HepG2 (cell line): Measurements from ENCODE around the gene FRMD4A. TPM values are rescaled to one million over a fixed set of nuclear protein-coding genes. Genes with fewer than 3 reads are reported as not detected.
A peak's percentile ranks its signal among the peaks of the same experiment; 100 is the strongest.

Source experiments
- ATAC-seq: fragments of 200-7000 bp; cut with Tn5 transposase; 3 replicates; pipeline ENCODE4 v1.9.1; 2020; ENCODE audit warnings: mild to moderate bottlenecking, moderate library complexity
- BruUV-seq: library from RNA; stranded (reverse); fragments of 400-500 nt; replicated peaks from 2 replicates; lab custom pipeline; 2021; lab: Mats Ljungman, UMichigan
- CTCF ChIA-PET: fragments of 300-600 bp; formaldehyde crosslinking; extraction: SDS; loops from one replicate; lab custom pipeline; 2021; ENCODE audit warnings: low total read pairs, inconsistent platforms, low intra/inter-chr PET ratio; lab: Yijun Ruan, JAX
- POLR2A ChIA-PET: fragments of 350-600 bp; sonication (Branson Sonifier 250); formaldehyde crosslinking; loops from one replicate; lab custom pipeline; 2020; ENCODE audit warnings: antibody characterized with exemption, inconsistent platforms; lab: Yijun Ruan, JAX
- DNase-seq: peaks from one replicate; pipeline ENCODE4 v3.0.0-alpha.2; 2015; ENCODE audit warnings: low spot score
- FAIRE-seq: peaks from 3 replicates; lab custom pipeline; 2011; peaks lifted over from hg19 to GRCh38; lab: Jason Lieb, UNC
- H2AFZ ChIP-seq: one replicate; pipeline ENCODE4 v1.6.1; 2011; ENCODE audit warnings: low read length, inconsistent platforms
- H3K27ac ChIP-seq: fragments of 300-600 bp; 3 replicates; pipeline ENCODE4 v1.8.0; 2011; ENCODE audit warnings: mixed run types, mild to moderate bottlenecking, mixed read lengths, low read length, inconsistent platforms; ENCODE audit not compliant: insufficient read depth; ENCODE audit errors: extremely low read length
- H3K27me3 ChIP-seq, 2 experiments: fragments of 200-600 bp in 1 of 2; 2 replicates in 1 of 2; 3 replicates in 1 of 2; pipeline versions ENCODE4 v1.6.0 to v1.8.0; 2011; ENCODE audit warnings: low read length in 2 of 2, mild to moderate bottlenecking in 2 of 2, moderate library complexity in 2 of 2, inconsistent platforms in 1 of 2; ENCODE audit not compliant: insufficient read depth in 2 of 2, control insufficient read depth in 1 of 2
- H3K36me3 ChIP-seq, 2 experiments: fragments of 200-600 bp in 1 of 2; replicated peaks in 1 of 2; 2 replicates in 1 of 2; 3 replicates in 1 of 2; pipeline versions ENCODE4 v1.5.1 to v1.8.0; 2011; ENCODE audit warnings: low read length in 2 of 2, inconsistent platforms in 1 of 2; ENCODE audit not compliant: insufficient read depth in 2 of 2, control insufficient read depth in 1 of 2
- H3K4me1 ChIP-seq: 2 replicates; pipeline ENCODE4 v1.5.1; 2012; ENCODE audit warnings: low read length, inconsistent platforms; ENCODE audit not compliant: insufficient read depth
- H3K4me2 ChIP-seq: 2 replicates; pipeline ENCODE4 v1.6.0; 2011; ENCODE audit warnings: low read depth, low read length, inconsistent platforms
- H3K4me3 ChIP-seq, 3 experiments: fragments of 200-600 bp in 1 of 3; sonication (generic), shearing (Covaris generic) in 1 of 3; replicated peaks in 1 of 3; 2 replicates each; pipeline ENCODE4 v1.5.1; 2011 to 2016; ENCODE audit warnings: low read length in 3 of 3, inconsistent platforms in 2 of 3, low read depth in 2 of 3, mild to moderate bottlenecking in 2 of 3, control low read depth in 1 of 3, mixed read lengths in 1 of 3; ENCODE audit not compliant: insufficient read depth in 1 of 3
- H3K79me2 ChIP-seq: one replicate; pipeline ENCODE4 v1.6.1; 2011; ENCODE audit warnings: low read length, inconsistent platforms; ENCODE audit not compliant: insufficient read depth
- H3K9ac ChIP-seq: 2 replicates; pipeline ENCODE4 v1.6.0; 2011; ENCODE audit warnings: mild to moderate bottlenecking, low read depth, low read length, inconsistent platforms; ENCODE audit not compliant: insufficient read depth
- H3K9me3 ChIP-seq: 2 replicates; pipeline ENCODE4 v1.5.1; 2012; ENCODE audit warnings: mild to moderate bottlenecking, low read length
- H4K20me1 ChIP-seq: 2 replicates; pipeline ENCODE4 v1.6.0; 2011; ENCODE audit warnings: inconsistent platforms, mild to moderate bottlenecking, low read length, moderate library complexity; ENCODE audit not compliant: insufficient read depth
- ARNT2 ChIP-seq: sonication (generic); formaldehyde crosslinking; IDR thresholded peaks from 2 replicates; pipeline ENCODE4 v1.8.0; 2022; ENCODE audit warnings: mild to moderate bottlenecking, low read depth, missing genetic modification reagents, moderate library complexity
- JUND ChIP-seq: sonication (generic); formaldehyde crosslinking; IDR thresholded peaks from 2 replicates; pipeline ENCODE4 v1.8.0; 2022; ENCODE audit warnings: mild to moderate bottlenecking, missing genetic modification reagents
- NR2F1 ChIP-seq, 2 experiments: fragments of 450-650 bp in 1 of 2; formaldehyde crosslinking in 1 of 2; IDR thresholded peaks; 2 replicates each; pipeline versions ENCODE4 v1.5.0 to v1.6.1; 2016 to 2020; ENCODE audit warnings: mild to moderate bottlenecking in 1 of 2, missing compliant biosample characterization in 1 of 2, missing genetic modification reagents in 1 of 2, moderate library complexity in 1 of 2
- RAD21 ChIP-seq: fragments of 450-650 bp; formaldehyde crosslinking; IDR thresholded peaks from 2 replicates; pipeline ENCODE4 v1.5.0; 2020; ENCODE audit warnings: mild to moderate bottlenecking
- SOX5 ChIP-seq: IDR thresholded peaks from 2 replicates; pipeline ENCODE4 v1.6.1; 2016; ENCODE audit warnings: borderline replicate concordance
- SOX6 ChIP-seq, 2 experiments: fragments of 450-650 bp in 1 of 2; sonication (generic) in 1 of 2; formaldehyde crosslinking in 1 of 2; IDR thresholded peaks; 2 replicates each; pipeline versions ENCODE4 v1.4.0 to v1.6.1; 2017 to 2020; ENCODE audit warnings: antibody characterized with exemption in 1 of 2, mild to moderate bottlenecking in 1 of 2, missing genetic modification reagents in 1 of 2
- ZFP90 ChIP-seq: sonication (generic); formaldehyde crosslinking; IDR thresholded peaks from 2 replicates; pipeline ENCODE4 v1.8.0; 2022; ENCODE audit warnings: missing genetic modification reagents, mild to moderate bottlenecking, inconsistent platforms, borderline replicate concordance
- ZHX2 ChIP-seq, 2 experiments: sonication (generic) in 1 of 2; formaldehyde crosslinking in 1 of 2; IDR thresholded peaks; 2 replicates each; pipeline versions ENCODE4 v1.6.1 to v1.9.0; 2014 to 2022; ENCODE audit warnings: antibody characterized with exemption in 1 of 2, borderline replicate concordance in 1 of 2, inconsistent platforms in 1 of 2, low read depth in 1 of 2, missing genetic modification reagents in 1 of 2
- ZNF281 ChIP-seq: sonication (generic); formaldehyde crosslinking; IDR thresholded peaks from 2 replicates; pipeline ENCODE4 v1.4.0; 2020; ENCODE audit warnings: missing genetic modification reagents, borderline replicate concordance
- ZNF335 ChIP-seq: sonication (generic); formaldehyde crosslinking; IDR thresholded peaks from 2 replicates; pipeline ENCODE4 v1.4.0; 2020; ENCODE audit warnings: missing genetic modification reagents
- ZNF367 ChIP-seq: sonication (generic); formaldehyde crosslinking; IDR thresholded peaks from 2 replicates; pipeline ENCODE4 v1.4.0; 2020; ENCODE audit warnings: missing genetic modification reagents, borderline replicate concordance
- ZNF597 ChIP-seq: sonication (generic); formaldehyde crosslinking; IDR thresholded peaks from 2 replicates; pipeline ENCODE4 v1.5.0; 2020; ENCODE audit warnings: missing genetic modification reagents
- WGBS: methylation state at CpG from one replicate; pipeline ENCODE4 v1.1.6; 2017; ENCODE audit warnings: low lambda C conversion rate; 5-methylcytosine and 5-hydroxymethylcytosine counted together
- in situ Hi-C: cut with HindIII; loops from 2 replicates; pipeline ENCODE4 v1.10.0; 2017; ENCODE audit warnings: low pct_unique_long_range_greater_than_20kb; ENCODE audit not compliant: extremely low pct_ligation_motif_present
- intact Hi-C: fragments of 100-400 bp; cut with micrococcal nuclease; formaldehyde crosslinking; loops from one replicate; pipeline ENCODE4 v1.10.0; 2022; ENCODE audit not compliant: unreplicated experiment
- polyA plus RNA-seq, 8 experiments: library from polyadenylated mRNA; depleted of rRNA in 3 of 8; stranded (reverse) in 7 of 8; unstranded in 1 of 8; fragments of >200 nt; fragmentation: Illumina TruSeq in 4 of 8; extraction: Trizol in 4 of 8; gene quantifications; 2 replicates each; pipeline versions ENCODE4 v1.2.1 to v1.2.3, GENCODE V29; 2011 to 2016; ENCODE audit warnings: low read depth in 4 of 8, missing spikeins in 1 of 8, mixed read lengths in 1 of 8; ENCODE audit not compliant: insufficient read depth in 1 of 8
- total RNA-seq, 5 experiments: library from RNA; depleted of rRNA; stranded (reverse); fragments of >200 nt; fragmentation: Illumina TruSeq; extraction: Trizol; gene quantifications; 2 replicates each; pipeline ENCODE4 v1.2.3, GENCODE V29; 2016; ENCODE audit warnings: low read depth in 1 of 5

Gene FRMD4A
- total and polyA plus RNA-seq, 2 of the 13 experiments (the other 11 are each of a cell fraction or from before 2014, with no cell fraction given) = 0.09 to 0.26 TPM

- FAIRE-seq = peak; percentile 50
- in situ Hi-C loops = no loop called here
- TF ChIP-seq NR2F1 (CRISPR knock-in tag; IDR thresholded peaks at IDR 0.05) (0 out of 4 replicates have a peak, but pooled peaks of 1 of the 2 experiments have one; percentile 18), RAD21 (CRISPR knock-in tag) (no peak), ZNF335 (no peak), ZNF597 (CRISPR knock-in tag) (no peak), ZNF281 (CRISPR knock-in tag) (peak; percentile 28; the same call in 1 of the 2 replicates), SOX6 (IDR thresholded peaks at IDR 0.05) (no peak), SOX6 (CRISPR knock-in tag; IDR thresholded peaks at IDR 0.05) (0 out of 2 replicates have a peak, but pooled peaks have one; percentile 26), JUND (no peak), ZFP90 (no peak), SOX5 (CRISPR knock-in tag) (0 out of 2 replicates have a peak, but pooled peaks have one; percentile 14), ZHX2 (IDR thresholded peaks at IDR 0.05; ENCODE audit: low read depth) (no peak), ZHX2 (CRISPR knock-in tag; IDR thresholded peaks at IDR 0.05; ENCODE audit: borderline replicate concordance) (no peak), ZNF367 (CRISPR knock-in tag) (no peak), ARNT2 (CRISPR knock-in tag) (no peak)
Measured at GRCh38 chr10:13915710-13916109, 415.0 kb downstream of the FRMD4A start.

More at GRCh38 chr10:13915710-13916109, 415.0 kb downstream of the FRMD4A start:
- Histone ChIP-seq H4K20me1 (no peaks in the 10 kb centered on the region), H3K9me3 (no peaks in the 10 kb centered on the region), H3K9ac (no peak overlapping the region), H3K79me2 (no peaks in the 10 kb centered on the region), H2AFZ (no peak overlapping the region), H3K4me3 (peak overlapping the region in 1 of 3 experiments; percentile 31; a peak in 1 of 6 replicates), H3K36me3 (no peaks in the 10 kb centered on the region), H3K4me1 (peaks cover 10% of the 10 kb centered on the region), H3K27me3 (no peaks in the 10 kb centered on the region), H3K4me2 (peak overlapping the region; percentile 35; the same call in 1 of the 2 replicates), H3K27ac (no peak overlapping the region)
- intact Hi-C loops = no loop called here
- ATAC-seq (peak; percentile 73), DNase-seq (peak; percentile 34)
- no TSS peak for BruUV-seq
- POLR2A ChIA-PET = no interaction called here
- CTCF ChIA-PET = no interaction called here
- 0% methylated on average over 3 of the region's 7 CpGs for WGBS
